Stimulated activated CD4-positive, alpha-beta T cell treated with anti-CD3 and anti-CD28 coated beads, Interleukin-12 subunit alpha, Interleukin-12 subunit beta, amount 100 ng/mL, for 24 hours (primary cell): ENCODE results near the gene PRAC1.
A peak's percentile ranks its signal among the peaks of the same experiment; 100 is the strongest.
"Not testable (repeated sequence)": the region's sequence is repeated elsewhere in the genome, so short reads cannot be mapped to it uniquely, and the experiment has no call there.

Experiments used
- DNase-seq, 2 experiments: peaks; one replicate each; pipeline ENCODE4 v3.0.0-alpha.2; 2020; ENCODE audit warnings: low read depth in 2 of 2

Gene PRAC1

DNA sequence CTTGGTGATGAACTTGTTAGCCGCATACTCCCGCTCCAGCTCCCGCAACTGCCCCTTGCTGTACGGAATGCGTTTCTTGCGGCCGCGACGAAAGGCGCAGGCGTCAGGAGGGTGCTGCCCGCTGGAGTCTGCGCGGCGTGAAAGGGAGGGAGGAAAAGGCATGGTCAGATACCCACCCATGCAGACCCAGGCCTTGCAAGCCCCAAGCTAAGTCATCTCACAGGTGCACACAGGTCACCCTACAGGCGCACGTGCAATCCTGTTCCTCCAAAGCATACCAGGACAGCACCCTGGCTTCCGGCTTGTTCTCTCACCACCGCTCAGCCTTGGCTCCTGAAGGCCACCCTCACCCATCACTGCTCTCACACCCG lies 4.6 kb upstream of the PRAC1 start:
- no peak for DNase-seq

DNA sequence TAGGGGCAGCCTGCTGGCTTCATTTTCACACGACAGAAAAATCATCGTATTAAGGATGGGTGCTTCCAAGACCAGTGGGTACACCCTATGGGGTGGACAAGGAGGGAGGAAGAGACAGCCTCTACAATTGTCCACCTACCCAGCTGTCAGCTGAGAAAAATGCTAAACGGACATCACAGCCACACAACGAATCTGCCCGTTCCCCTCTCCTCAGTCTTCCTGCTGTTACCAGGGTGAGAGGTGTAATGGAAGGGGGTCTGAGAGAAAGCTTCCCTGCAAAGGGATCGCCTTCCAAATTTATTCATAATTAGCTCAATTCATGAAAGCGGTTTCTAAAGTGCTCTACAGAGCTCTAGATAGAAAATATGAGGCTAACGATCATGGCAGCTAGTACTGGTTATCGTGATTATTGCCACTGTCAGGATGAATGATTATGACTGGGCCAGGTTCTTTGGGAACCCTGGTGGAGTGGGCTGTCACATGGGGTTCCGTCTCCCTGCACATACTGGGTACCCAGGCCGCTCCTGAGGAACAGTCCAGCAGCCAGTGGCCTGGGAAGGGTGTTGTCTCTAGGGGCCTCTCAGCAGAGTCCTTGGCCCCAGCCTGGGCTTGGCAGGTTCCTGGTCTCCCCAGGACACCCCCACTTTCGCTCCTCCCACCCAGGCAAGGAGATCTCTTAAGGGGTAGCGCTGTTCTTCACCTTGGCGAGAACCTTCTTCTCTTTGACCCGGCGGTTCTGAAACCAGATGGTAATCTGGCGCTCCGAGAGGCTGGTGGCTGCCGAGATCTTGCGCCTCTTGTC lies 4.0 kb upstream of the PRAC1 start:
- no peak for DNase-seq

DNA sequence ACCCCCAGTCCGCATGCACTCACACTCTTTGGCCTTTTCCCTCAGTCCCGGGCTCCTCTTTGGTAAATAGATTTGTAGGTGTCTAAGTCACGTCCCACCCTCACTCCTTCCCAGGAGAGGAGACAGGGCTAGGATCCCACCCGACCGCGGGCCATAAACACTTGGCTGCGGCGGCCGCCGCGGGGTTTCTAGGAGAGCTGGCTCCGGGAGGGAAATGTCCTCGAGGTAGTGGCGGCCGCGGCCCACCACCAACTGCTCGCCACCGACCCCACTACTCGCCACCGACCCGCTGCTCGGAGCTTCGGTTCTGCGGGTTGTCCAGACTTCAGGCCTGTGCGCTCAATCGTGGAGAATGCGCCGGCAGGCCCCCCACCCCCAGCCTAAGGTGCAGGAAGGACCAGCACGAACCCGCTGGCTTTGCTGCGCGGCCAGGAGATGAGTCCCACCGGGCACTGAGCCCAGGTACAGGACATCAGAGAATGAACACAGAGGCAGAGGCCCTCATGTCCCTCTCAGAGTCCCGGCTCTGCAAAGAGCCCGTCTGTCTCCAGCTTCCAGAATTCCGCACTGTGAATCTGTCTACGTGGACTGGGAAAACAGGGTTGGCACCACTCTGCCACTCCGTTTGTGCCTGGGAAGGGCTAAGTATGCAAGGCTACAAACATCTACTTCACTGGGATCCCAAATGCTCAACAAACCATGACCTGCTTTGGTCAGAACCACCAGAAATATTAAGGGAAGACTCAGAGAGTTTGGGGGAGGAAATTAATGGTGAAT lies 3.2 kb upstream of the PRAC1 start:
- DNase-seq, result no peak

DNA sequence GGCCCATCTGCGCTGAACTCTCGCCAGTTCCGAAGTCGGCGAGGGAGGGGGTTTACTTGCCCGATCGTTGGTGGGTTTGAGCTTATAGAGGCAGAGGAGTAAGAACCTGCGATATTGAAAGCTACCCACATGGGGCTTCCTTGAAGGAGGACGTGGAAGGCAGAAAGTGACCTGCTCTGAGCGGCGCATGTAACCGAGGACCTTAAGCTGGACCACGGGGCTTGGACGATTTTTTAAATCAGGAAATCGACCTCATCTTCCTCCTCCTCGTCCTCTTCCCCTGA lies 2.6 kb upstream of the PRAC1 start:
- DNase-seq, result no peak

DNA sequence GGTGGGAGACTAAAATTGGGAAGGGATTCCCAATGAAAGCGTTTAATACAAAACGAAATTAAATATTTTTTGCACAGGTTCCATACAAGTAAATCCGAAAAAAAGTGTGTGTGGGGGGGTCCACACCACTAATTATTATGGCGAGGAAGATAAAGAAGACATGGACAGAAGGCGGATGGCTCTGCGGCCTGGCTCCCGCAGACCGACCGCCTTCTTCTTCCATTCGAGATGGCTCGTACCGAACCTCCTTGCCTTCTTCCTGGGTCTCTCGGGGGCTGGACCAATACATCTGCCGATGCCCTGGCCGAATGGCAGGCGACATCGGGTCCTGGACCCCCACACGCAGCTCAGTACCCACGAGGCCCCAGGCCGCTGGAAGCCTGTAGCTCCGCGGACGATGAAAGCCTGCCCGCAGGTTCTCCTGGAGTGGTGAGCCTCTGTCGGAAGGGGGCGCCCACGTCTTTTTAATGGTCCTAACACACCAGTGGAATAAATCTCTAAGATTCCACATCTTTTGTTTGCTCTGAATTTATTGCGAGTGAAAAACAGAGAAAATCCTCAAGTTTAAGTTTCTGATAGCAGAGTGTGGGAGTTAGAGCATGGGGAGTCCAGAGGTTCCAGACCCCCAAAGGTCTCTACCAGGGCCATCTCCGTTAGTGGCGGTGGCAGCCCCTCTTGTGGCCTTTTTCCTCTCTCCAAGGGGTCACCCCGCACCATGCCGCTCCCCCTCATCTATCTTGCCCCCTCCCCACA lies 2.1 kb upstream of the PRAC1 start:
- DNase-seq, result peak; percentile 54 to 82

DNA sequence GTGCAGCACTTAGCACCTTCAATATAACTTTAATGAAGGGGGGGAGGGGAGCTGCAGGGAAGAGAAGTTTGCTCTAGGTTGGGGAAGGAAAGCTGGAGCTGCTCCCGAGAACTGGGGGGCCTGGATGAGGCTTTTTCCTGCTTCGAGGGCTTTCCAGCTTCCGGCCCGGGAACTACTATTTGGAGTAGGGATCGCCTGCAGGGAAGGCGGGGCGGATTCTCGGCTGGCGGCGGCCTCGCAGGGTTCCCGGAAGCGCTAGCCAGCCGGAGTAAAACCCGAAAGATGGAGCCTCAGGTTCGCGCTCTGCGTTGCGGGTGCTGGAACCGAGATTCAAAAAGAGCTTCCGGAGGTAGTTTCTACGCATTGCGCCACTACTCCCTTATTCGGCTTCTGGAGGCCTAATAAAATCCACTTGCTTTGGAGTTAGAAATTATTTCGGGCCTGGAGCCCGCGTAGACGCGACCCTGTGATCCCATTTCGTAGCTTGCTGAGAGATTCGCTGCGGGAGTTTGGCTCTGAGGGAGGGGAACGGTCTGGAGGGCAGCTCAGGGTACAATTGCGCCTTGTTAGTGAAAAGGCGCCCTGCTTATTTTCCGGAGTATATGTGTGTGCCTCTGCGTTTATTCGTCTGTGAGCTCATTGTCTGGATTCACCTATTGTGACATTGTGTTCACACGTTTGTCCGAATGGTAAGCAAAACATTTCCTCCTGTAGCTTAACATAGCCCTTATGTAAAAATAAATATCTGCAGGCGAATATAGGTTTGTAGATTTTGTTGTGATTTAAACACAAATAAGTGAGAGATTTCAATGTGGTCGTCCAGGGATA lies 1.3 kb upstream of the PRAC1 start:
- no peak for DNase-seq

DNA sequence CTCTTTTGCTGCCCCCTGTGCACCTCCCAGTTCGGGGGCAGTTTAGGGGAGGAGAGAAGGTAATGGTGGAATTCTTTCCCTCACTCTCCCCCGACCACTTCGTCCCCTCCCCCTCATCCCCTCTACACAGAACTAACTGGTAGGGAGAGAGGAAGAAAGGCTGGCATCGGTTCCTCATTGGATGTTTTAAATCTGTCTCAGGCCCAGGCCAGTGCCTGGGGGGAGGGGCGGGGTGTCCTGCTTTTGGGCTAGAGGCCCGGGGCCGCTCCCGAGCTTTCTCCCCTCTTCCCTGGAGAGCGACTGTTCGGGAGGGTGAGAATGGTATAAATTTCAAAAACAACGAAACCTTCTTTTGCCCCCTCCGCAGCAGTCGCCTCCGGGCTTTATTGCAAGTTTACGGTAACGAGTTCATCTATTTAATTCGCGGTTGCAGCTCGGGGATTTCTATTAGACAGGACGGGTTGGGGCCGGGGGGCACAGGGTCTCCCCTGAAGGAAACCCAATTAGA lies 651 bp upstream of the PRAC1 start, which contains the start of gene PRAC2:
PRAC2 (plus strand) TSS at position 271 of the 508 bp plus-strand sequence. CDS start 1,226 bp downstream, outside the sequence.
- DNase-seq, result no peak

DNA sequence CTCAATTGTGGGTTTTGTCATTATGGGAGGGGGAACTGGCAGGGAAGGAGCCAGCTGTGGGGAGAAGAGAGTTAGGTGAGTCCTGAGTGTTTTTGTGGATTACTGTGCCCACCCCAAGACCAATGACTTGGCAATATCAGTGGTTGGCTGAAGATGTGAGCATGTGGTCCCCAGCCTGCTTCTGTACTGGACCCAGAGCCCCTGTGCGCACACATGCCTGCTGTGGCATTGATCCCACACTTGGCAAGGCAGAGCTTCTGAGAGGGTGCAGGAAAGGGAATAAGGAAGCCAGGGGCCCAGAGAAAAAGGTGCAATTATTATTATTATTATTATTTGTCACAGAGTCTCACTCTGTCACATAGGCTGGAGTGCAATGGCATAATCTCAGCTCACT lies 1.3 kb downstream of the PRAC1 start:
- no peak for DNase-seq

DNA sequence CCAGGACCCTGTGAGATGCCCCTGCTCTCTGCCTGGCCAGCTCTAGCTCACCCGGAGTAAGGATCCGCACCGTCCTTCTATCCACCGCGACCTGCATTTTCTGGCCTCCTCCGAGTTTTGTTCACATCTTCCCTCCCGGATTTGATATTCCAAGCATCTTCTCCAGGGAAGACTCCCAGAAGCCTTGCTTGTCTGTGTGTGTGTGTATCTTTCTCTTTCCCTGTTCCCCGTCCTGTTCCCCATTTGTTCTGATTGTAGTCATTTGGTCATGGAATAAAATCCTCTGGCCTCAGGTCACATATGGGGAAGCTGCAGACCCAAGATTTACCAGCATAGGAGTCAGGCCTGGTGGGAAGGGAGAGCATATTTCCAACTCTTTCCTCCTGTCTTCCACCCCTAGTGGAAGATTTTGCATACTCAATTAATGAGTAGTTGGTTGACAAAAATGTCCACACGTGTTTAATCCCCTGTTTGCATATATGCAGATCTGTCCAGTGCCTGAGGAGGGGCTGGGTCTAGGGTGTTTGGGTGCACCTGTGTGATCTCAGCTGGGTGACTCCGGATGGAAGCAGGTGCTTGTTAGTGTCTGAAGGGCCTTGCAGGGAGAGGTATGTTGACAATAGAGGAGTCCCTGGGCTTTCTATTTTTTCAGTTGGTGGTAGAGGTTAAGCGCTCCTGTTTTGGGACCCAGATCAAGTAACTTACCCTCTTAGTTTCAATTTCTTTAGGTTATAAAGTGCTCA lies 1.9 kb downstream of the PRAC1 start:
- DNase-seq, result no peak

DNA sequence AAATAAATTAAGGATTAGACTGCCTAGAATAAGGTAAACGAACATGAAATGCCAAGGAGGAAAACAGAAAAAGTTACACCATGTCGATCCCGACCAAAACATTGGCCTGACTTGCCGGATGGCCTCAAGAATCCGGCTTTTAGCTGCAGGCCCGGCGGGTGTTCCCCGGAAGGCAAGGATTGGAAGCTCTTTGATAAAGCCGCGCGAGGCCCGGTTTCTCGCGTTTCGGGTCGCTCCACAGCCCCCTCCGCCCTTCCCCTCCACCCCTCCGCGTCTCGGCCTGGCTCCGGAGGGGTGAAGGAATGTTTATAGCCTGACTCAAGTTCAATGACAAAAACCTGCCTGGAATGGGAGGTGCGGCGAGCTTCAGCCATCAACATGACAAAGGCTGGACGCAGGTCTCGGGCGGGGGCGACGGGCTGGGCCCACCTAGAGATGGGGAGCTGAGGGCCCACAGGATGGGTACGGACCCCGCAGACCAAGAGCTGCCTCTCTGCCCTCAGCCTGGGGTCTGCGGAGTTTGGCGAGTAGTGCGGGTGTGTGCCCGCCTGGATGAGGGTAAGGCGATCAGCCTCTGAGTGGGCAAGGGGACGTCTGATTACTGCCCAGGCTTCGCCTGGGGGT lies 2.6 kb downstream of the PRAC1 start:
- DNase-seq, result no peak

DNA sequence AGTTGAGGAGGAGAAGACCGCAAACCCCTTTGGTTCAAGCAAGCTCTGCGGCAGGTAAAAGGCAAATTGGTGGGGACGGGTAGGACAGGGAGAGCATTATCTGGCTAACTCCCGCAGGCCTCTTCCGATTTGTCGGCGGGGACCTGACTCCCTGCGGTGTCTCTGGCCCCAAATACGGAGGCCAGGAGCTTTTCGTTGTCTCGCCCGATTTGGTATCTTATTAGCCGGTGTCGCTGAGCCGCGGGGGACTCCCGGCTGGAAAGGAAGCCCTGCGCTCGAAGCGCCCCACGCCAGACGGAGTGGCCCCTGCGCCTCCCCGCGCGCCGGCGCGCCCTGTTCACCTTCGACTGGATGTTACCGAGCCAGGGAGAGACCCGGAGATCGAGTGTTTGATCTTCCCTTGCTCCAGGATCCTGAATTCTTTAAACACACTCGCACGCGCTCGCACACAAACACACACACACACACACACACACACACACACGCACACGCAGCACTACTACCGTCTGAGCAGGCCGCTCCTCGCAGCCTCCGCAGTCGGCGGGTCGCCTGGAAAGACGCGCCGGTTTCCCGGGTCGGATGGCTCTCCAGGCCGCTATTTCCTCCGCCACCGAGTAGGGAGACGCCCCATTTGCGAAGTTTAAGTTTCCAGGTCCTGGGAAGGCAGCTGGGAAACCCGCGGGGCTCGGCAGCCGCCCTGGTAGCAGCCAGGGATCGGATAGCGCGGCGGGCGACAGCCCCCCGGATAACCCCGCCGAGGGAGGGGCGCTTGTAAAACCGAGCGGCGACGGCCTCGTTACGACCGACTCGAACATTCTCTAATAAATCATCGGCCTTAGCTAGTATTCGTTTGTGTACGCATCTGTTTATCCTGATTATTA lies 3.3 kb downstream of the PRAC1 start:
- DNase-seq, result no peak

DNA sequence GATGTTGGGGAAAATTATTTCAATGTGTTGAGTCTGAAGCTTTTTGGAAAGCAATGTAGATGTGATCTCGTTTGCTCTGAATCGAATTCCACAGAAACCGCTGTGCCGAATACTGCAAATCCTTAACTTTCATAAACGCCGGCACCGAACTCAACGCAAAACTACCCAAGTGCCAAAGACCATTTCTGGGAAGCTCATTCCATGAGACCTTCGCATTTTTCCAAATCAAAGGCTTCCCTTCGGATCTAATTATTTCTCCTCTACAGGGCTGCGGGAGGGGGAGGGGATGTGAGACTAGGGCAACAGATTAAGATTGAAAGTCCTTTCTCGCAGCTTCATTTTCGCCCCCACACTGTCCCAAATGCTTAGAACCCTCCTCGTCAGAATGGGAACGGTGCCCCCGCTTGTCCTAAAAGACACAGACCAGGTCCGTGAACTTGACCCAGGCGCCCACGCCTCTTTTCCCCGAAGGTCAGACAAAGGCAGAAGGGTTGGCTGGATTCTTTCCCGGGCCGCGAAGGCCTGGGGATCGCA lies 4.0 kb downstream of the PRAC1 start:
- DNase-seq, result no peak

DNA sequence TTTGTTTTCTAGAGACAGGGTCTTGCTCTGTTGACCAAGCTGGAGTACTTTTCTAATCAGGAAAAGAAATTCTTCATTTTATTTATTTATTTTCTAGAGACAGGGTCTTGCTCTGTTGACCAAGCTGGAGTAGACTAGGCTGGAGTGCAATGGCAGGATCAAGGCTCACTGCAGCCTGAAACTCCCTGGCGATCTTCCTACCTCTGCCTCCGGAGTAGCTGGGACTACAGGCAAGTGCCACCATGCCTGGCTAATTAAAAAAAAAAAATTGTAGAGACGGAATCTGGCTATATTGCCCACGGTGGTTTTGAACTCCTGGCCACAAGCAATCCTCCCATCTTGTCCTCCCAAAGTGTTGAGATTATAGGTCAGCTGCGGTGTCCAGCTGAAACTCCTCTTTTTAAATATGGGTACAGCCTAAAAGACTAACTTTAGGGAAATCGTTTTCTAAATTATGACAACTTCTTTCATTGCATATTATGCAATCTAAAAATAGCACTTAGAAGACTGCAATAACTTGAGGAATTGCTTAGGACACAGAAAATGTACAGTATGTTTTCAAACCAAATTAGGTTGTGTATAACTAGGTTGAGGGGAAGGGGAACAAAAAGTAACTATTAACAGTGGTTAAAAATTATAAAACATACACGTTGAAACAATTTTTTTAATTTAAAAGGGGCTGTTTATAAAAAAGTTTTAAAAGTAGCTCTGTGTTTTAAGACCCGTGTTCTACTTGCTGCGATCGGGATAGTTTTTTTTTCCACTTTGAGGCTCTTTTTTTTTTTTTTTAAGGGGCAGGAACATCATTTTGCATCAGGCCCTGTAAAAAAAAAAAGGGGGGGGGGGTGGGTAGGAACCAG lies 4.7 kb downstream of the PRAC1 start:
- DNase-seq, result no peak

DNA sequence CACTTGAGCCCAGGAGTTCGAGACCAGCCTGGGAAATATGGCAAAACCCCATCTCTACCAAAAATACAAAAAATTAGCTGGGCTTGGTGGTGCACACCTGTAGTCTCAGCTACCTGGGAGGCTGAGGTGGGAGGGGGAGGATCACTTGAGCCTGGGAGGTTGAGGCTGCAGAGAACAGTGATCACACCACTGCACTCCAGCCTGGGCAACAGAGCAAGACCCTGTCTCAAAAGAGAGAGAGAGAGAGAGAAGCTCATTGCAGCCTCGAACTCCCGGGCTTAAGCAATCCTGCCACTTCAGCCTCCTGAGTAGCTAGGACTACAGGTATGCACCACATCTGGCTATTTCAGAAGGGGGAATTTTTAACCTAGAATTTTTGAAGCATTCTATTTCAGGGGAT lies 5.8 kb downstream of the PRAC1 start:
- DNase-seq, result not testable (repeated sequence)

DNA sequence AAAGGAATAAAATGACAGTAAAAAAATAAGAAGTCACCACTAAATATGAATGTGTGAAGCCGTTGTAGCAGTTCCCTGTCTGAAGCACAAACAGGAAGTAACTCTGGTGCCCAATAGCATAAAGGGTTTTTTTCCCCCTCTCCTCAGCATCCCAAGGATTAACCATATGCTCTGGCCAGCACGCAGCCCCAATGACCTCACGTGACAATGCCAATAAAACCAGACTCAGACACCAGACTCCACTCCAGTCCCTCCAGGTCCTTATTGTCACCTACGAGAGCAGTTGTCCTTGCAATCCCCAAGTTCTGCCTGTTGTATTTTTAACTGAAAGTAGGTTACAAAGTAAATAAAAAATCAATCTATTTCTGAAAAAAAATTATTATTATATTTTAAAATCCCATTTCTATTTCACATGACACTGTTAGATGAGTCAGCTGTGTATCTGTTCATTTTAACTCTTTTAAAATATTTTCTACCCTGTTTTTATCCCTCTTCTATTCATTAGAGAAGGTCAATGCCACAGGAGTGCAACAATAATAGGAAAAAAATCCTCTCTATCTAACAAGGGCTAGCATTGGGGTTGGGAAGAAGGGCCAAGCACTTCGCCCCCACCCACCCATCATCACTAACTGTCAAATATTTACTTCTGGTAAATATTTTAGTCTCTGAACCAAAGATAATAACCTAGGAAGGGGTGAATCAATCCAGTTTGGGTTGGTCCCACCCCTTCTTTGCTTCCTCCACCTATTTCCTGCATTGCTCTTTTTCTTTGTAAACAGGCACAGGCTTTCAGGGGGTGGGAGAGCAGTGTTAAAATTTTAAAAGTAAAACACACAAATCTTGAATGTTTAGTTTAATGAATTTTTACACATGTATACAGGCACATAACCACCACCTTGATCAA lies 6.6 kb downstream of the PRAC1 start:
- no peak for DNase-seq

DNA sequence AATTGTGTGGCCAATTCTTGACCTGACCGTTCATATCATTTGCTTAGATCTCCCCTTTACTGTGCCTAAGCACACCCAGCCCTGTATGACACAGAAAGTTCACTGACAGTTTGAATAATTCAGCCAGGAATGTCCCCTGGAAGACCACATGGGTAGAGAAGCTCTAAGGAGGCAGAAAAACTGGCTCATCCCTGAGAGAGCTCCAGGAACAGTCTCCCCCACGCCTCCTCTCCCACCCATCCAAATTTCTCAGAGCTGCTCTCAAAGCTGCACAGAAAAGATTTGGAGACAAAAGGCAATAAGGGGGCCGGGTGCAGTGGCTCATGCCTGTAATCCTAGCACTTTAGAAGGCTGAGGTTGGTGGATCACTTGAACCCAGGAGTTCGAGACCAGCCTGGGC lies 11.2 kb downstream of the PRAC1 start:
- no peak for DNase-seq
